ENCODE measurements around the gene PDE4B.

Gene PDE4B

GRCh38 chr1:66285618-66286270 is 493.0 kb downstream of the PDE4B start:
- DNase-seq (ENCODE audit: low read depth), result no peak
- TF ChIP-seq CTCF (IDR thresholded peaks at IDR 0.05; ENCODE audit: control insufficient read depth, insufficient read depth, low read depth, low read length, missing control alignments), result no peak
- no peak overlapping the region for H3K4me3 ChIP-seq (ENCODE audit: control insufficient read depth, low read depth, low read length)

DNA sequence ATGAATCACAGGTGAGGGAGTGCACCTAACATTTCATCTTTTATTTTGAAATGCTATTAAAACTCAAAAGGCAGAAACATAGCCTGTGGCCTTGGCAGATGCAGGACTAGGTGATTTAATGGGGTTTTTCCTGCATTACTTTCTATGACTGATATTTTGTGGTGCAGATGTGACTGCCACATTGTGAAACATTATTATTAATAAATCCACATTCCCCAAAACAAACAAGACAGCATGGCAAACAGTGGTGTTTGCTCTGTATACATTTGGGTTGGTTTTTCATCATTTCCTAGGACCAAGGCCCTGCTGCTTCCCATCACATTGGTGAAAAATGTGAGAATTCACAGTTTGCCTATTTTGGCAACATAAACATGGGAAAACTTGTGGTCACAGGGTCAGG is 493.6 kb downstream of the PDE4B start:
- no peak for DNase-seq (ENCODE audit: low read depth)
- H3K4me3 ChIP-seq (ENCODE audit: control insufficient read depth, low read depth, low read length), result no peak overlapping the region
- TF ChIP-seq CTCF (IDR thresholded peaks at IDR 0.05; ENCODE audit: control insufficient read depth, insufficient read depth, low read depth, low read length, missing control alignments), result no peak

DNA sequence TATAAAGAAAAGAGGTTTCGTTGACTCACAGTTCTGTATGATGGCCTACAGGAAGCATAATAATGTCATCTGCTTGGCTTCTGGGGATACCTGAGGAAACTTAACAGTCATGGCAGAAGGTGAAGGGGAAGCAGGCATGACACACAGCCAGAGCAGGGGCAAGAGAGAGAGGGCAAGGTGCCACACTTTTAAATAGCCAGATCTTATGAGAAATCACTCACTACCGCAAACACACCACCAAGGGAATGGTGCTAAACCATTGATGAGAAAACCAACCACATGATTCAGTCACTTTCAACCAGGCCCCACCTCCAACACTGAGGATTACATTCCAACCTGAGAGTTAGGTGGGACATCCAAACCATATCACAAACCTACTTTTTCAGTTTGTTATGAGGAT is 495.4 kb downstream of the PDE4B start:
- no peak for TF ChIP-seq CTCF (IDR thresholded peaks at IDR 0.05; ENCODE audit: control insufficient read depth, insufficient read depth, low read depth, low read length, missing control alignments)
- DNase-seq (ENCODE audit: low read depth), result no peak
- no peak overlapping the region for H3K4me3 ChIP-seq (ENCODE audit: control insufficient read depth, low read depth, low read length)

DNA sequence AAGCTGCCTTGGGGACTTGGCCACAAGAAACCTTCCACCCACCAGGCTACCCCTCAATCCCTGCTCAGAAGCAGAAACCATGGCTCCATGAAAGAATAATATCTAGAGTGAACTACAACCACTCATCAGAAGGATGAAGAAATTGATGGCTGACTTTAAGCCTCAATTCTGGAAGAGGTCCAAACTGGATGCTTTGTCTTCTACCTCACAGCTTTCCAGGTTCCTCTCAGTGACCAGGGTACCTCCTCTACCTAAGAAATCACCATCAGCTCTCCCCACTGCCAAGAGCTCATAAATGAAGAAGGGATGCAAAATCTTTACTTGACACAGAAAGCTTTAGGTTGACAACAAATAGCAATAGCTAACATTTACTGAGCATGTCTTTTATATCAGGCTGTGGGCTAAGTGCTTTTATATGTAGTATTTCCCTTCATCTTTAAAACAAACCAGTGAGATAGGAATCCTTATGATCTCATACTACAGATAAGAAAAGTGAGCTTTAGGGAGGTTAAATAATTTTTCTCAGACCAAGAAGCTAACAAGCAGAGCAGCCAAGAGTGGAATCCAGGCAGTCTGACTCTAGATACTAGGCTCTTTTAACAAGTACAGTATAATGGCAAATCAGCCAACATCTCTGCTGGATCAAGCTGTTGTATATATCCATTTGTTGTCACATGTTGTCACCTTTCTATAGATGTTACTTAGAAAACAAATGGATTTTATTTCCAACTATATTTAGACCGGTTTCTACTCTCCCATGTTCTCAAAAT is 498.3 kb downstream of the PDE4B start:
- TF ChIP-seq CTCF (IDR thresholded peaks at IDR 0.05; ENCODE audit: control insufficient read depth, insufficient read depth, low read depth, low read length, missing control alignments), result no peak
- no peak for DNase-seq (ENCODE audit: low read depth)
- H3K4me3 ChIP-seq (ENCODE audit: control insufficient read depth, low read depth, low read length), result no peak overlapping the region

DNA sequence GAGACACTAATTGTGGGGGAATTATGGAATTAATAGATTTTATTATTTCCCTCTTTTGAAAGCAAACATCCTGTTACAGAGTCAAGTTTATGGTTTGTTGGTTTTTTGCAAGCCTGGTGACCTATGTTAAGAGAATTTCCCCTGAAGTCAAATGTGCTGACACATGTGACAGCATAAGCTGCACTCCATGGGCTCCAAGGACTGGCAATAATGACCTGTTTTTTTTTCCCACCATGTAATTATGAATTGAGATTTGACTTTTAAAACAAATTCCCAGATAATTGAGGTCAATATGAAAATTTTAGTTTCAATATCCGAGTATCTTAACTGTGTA is 498.8 kb downstream of the PDE4B start:
- no peak overlapping the region for H3K4me3 ChIP-seq (ENCODE audit: control insufficient read depth, low read depth, low read length)
- DNase-seq (ENCODE audit: low read depth), result no peak
- TF ChIP-seq CTCF (IDR thresholded peaks at IDR 0.05; ENCODE audit: control insufficient read depth, insufficient read depth, low read depth, low read length, missing control alignments), result no peak

DNA sequence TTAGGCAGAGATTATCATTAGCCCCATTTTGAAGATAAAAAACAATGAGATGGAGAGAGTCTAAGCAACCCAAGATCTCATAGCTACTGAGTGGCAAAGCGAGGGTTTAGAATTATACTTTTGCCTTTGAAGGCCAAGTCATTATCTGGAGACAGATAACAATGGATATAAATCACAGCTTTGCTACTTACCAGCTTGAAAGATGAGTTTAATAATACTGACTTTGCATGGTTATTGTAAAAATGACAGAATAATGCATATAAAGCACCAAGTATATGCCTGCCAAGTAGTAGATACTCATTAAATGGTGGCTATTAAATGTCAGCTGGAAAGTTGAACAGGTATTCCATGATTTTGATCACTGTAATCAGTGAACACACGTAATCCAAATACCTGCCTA is 499.6 kb downstream of the PDE4B start:
- no peak for TF ChIP-seq CTCF (IDR thresholded peaks at IDR 0.05; ENCODE audit: control insufficient read depth, insufficient read depth, low read depth, low read length, missing control alignments)
- no peak for DNase-seq (ENCODE audit: low read depth)
- no peak overlapping the region for H3K4me3 ChIP-seq (ENCODE audit: control insufficient read depth, low read depth, low read length)

Data from AG09309 (cell line).